KOPT-K1 (cell line): ENCODE results near the gene IFIT2.

Source experiments
- H3K27ac ChIP-seq: fragments of 200-600 bp; sonication (generic); 2 replicates; pipeline ENCODE4 v1.5.1; 2016; ENCODE audit warnings: antibody characterized with exemption, mild to moderate bottlenecking, low read depth, low read length; ENCODE audit not compliant: poor library complexity, severe bottlenecking
- H3K36me3 ChIP-seq: fragments of 200-600 bp; sonication (generic); 2 replicates; pipeline ENCODE4 v1.5.1; 2017; ENCODE audit warnings: antibody characterized with exemption, mild to moderate bottlenecking, low read length, moderate library complexity; ENCODE audit not compliant: insufficient read depth
- H3K9me3 ChIP-seq: fragments of 200-600 bp; sonication (generic); 2 replicates; pipeline ENCODE4 v1.5.1; 2017; ENCODE audit warnings: antibody characterized with exemption, low read length, mild to moderate bottlenecking; ENCODE audit not compliant: insufficient read depth, poor library complexity, severe bottlenecking

The IFIT2 gene

DNA sequence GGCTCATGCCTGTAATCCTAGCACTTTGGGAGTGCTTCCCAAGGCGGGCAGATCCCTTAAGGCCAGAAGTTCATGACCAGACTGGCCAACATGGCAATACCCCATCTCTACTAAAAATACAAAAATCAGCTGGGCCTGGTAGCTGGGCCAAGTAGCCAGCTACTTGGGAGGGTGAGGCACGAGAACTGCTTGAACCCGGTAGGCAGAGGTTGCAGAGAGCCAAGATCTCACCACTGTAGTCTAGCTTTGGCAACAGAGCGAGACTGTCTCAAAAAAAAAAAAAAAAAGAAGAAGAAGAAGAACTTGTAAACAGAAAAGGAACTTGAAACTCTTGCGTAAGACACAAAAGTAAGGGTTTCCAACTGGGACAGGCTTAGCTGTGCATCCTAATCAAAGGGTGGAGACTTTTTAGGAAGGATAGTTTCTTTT, 5.6 kb upstream of the IFIT2 start:
- Histone ChIP-seq H3K27ac (no peak overlapping the region), H3K9me3 (no peaks in the 10 kb centered on the region), H3K36me3 (no peaks in the 10 kb centered on the region)

DNA sequence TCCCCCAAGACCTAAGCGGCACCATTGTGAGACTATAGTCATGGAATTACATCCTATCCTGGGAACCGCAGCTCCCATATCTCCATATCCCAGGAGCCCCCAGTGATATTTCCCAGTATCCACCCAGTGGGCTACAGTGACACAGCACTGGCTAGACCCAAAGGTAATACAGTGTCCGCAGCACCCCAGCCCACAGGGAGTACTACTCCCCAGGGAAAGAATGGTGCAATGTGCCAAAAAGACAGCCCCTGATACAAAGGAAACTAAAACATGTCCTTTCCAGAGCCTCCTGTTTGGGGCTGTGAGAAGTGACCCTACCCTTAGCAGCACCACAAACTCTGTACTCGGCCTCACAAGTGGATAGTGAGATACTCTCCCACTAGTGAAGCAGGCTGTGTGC, 4.5 kb upstream of the IFIT2 start:
- H3K36me3 ChIP-seq: no peaks in the 10 kb centered on the region
- H3K9me3 ChIP-seq: no peaks in the 10 kb centered on the region
- H3K27ac ChIP-seq: no peak overlapping the region

- H3K27ac ChIP-seq: no peak overlapping the region
- no peaks in the 10 kb centered on the region for H3K36me3 ChIP-seq
- H3K9me3 ChIP-seq: no peaks in the 10 kb centered on the region
Measured at GRCh38 chr10:89297791-89298190, 4.1 kb upstream of the IFIT2 start.

- Histone ChIP-seq H3K36me3 (no peaks in the 10 kb centered on the region), H3K9me3 (no peaks in the 10 kb centered on the region), H3K27ac (no peak overlapping the region)
Measured at GRCh38 chr10:89299031-89299430, 2.8 kb upstream of the IFIT2 start.

DNA sequence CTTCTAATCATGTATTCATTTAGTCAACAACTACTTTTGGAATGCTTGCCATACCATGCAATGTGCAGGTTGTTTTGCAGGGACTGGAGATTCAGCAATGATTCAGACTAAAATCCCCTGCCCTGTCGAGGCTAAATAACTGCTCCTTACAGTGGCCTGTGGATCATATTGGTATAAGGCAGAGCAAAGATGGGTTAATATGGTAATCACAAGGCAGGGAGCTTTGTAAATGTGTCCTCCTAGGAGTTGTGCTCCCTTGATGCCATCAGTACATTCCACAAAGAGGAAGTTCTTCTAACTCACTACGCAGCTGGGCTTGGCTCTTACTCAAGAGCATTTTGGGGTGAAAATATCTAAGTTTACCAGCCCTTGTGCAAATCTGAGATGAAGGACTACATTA, 614 bp upstream of the IFIT2 start:
- no peaks in the 10 kb centered on the region for H3K9me3 ChIP-seq
- H3K36me3 ChIP-seq: peaks cover 3% of the 10 kb centered on the region; the same call in 1 of the 2 replicates
- H3K27ac ChIP-seq: peak overlapping the region; percentile 77

GRCh38 chr10:89302625-89303024, 779 bp downstream of the IFIT2 start:
- no peaks in the 10 kb centered on the region for H3K9me3 ChIP-seq
- H3K27ac ChIP-seq: peak overlapping the region; percentile 77
- peaks cover 7% of the 10 kb centered on the region for H3K36me3 ChIP-seq

GRCh38 chr10:89303161-89303560, 1.3 kb downstream of the IFIT2 start:
- Histone ChIP-seq H3K36me3 (peaks cover 7% of the 10 kb centered on the region), H3K9me3 (no peaks in the 10 kb centered on the region), H3K27ac (no peak overlapping the region)

GRCh38 chr10:89304026-89304425, 2.2 kb downstream of the IFIT2 start:
- H3K27ac ChIP-seq: no peak overlapping the region
- H3K36me3 ChIP-seq: peaks cover 7% of the 10 kb centered on the region
- H3K9me3 ChIP-seq: no peaks in the 10 kb centered on the region

GRCh38 chr10:89304446-89304845, 2.6 kb downstream of the IFIT2 start:
- Histone ChIP-seq H3K36me3 (peaks cover 7% of the 10 kb centered on the region), H3K27ac (no peak overlapping the region), H3K9me3 (no peaks in the 10 kb centered on the region)

- Histone ChIP-seq H3K36me3 (peaks cover 7% of the 10 kb centered on the region), H3K27ac (no peak overlapping the region)
Measured at GRCh38 chr10:89304925-89305324, 3.1 kb downstream of the IFIT2 start.

DNA sequence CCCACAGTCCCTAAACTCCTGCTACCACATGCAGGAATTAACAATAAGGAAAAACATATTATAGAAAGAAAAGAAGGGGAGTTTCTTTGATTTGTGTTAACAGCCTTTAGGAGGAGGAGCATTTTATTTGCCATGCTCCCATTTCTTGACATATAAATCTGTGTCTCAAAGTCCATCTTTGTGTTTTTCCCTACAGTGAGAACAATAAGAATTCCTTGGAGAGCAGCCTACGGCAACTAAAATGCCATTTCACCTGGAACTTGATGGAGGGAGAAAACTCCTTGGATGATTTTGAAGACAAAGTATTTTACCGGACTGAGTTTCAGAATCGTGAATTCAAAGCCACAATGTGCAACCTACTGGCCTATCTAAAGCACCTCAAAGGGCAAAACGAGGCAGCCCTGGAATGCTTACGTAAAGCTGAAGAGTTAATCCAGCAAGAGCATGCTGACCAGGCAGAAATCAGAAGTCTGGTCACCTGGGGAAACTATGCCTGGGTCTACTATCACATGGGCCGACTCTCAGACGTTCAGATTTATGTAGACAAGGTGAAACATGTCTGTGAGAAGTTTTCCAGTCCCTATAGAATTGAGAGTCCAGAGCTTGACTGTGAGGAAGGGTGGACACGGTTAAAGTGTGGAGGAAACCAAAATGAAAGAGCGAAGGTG, 4.1 kb downstream of the IFIT2 start:
- Histone ChIP-seq H3K27ac (no peak overlapping the region), H3K36me3 (peaks cover 7% of the 10 kb centered on the region), H3K9me3 (no peaks in the 10 kb centered on the region)

More at GRCh38 chr10:89304925-89305324, 3.1 kb downstream of the IFIT2 start:
- no peaks in the 10 kb centered on the region for H3K9me3 ChIP-seq

- no peak overlapping the region for H3K27ac ChIP-seq
Measured at GRCh38 chr10:89306434-89307268, 4.8 kb downstream of the IFIT2 start.

GRCh38 chr10:89307269-89307577, 5.4 kb downstream of the IFIT2 start:
- Histone ChIP-seq H3K9me3 (no peaks in the 10 kb centered on the region), H3K36me3 (peaks cover 7% of the 10 kb centered on the region), H3K27ac (no peak overlapping the region)

More at GRCh38 chr10:89306434-89307268, 4.8 kb downstream of the IFIT2 start:
- Histone ChIP-seq H3K9me3 (no peaks in the 10 kb centered on the region), H3K36me3 (peaks cover 7% of the 10 kb centered on the region)

DNA sequence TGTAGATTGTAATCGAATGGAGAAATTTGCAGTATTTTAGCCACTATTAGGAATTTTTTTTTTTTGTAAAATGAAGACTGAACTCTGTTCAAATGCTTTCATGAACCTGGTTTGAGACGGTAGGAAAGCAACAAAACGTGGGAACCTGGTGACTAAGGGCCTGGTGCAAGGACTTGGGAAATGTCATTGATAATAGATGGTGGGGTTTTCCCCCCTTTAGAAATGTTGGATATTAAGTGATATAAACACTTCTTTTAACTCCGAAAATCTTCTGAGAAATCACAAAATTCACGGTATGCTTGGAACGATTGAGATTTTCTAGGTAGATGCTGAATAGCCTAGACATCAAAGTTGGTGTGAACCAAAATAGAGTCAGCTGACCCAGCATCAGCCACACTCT, 6.4 kb downstream of the IFIT2 start:
- Histone ChIP-seq H3K36me3 (peaks cover 7% of the 10 kb centered on the region), H3K9me3 (no peaks in the 10 kb centered on the region), H3K27ac (no peak overlapping the region)

DNA sequence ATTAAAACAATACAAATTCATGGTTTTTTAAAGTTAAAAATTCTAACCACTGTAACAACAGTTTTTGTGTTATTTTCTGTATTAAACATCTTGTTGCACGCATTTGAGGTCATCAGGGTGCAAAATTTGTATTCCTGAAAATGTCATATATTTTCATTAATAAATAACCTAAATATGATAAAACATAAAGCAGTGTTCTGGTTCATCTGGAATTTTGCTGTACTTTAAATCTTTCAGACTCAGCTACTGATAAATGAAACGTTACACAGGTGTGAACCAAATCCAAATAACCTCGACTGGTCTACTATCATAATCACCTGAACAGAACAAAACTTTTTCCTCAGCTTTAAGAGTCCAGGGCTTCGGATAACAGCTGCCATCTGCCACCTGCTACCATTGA, 6.9 kb downstream of the IFIT2 start:
- no peak overlapping the region for H3K27ac ChIP-seq
- H3K36me3 ChIP-seq: peaks cover 7% of the 10 kb centered on the region
- no peaks in the 10 kb centered on the region for H3K9me3 ChIP-seq
